Measurements from ENCODE around the gene OR6Q1.
"Not testable (repeated sequence)": the region's sequence is repeated elsewhere in the genome, so short reads cannot be mapped to it uniquely, and the experiment has no call there.

The OR6Q1 gene

GRCh38 chr11:58030653-58031052 lies at the start of gene OR6Q1:
Gene OR6Q1 (plus strand): TSS chr11:58030953. CDS start chr11:58030953, 0 bp downstream.
- DNase-seq: no peak

- no peak for DNase-seq
Measured at GRCh38 chr11:57981536-57981935, 49.2 kb upstream of the OR6Q1 start.

- DNase-seq: no peak
Measured at GRCh38 chr11:57982776-57983175, 48.0 kb upstream of the OR6Q1 start.

- no peak for DNase-seq
Measured at GRCh38 chr11:57983191-57983590, 47.6 kb upstream of the OR6Q1 start.

GRCh38 chr11:57999523-57999922 lies 31.2 kb upstream of the OR6Q1 start:
- not testable (repeated sequence) for DNase-seq

- DNase-seq: not testable (repeated sequence)
Measured at GRCh38 chr11:58000021-58000420, 30.7 kb upstream of the OR6Q1 start.

GRCh38 chr11:58000699-58001098 lies 30.1 kb upstream of the OR6Q1 start:
- DNase-seq: no peak

- no peak for DNase-seq
Measured at GRCh38 chr11:58003036-58003435, 27.7 kb upstream of the OR6Q1 start.

GRCh38 chr11:58003591-58003990 lies 27.2 kb upstream of the OR6Q1 start:
- DNase-seq: no peak

- no peak for DNase-seq
Measured at GRCh38 chr11:58004664-58005063, 26.1 kb upstream of the OR6Q1 start.

- DNase-seq: no peak
Measured at GRCh38 chr11:58006940-58007339, 23.8 kb upstream of the OR6Q1 start.

- no peak for DNase-seq
Measured at GRCh38 chr11:58011771-58012170, 19.0 kb upstream of the OR6Q1 start.

- DNase-seq: no peak
Measured at GRCh38 chr11:58023435-58023931, 7.3 kb upstream of the OR6Q1 start, which contains the start of gene OR9Q1. Gene OR9Q1 (plus strand): TSS chr11:58023881. CDS start chr11:58179445, 155,564 bp downstream.

GRCh38 chr11:58024601-58025091 lies 6.1 kb upstream of the OR6Q1 start:
- DNase-seq: no peak

- no peak for DNase-seq
Measured at GRCh38 chr11:58027341-58027740, 3.4 kb upstream of the OR6Q1 start.

GRCh38 chr11:58028687-58029411 lies 1.9 kb upstream of the OR6Q1 start:
- no peak for DNase-seq

- no peak for DNase-seq
Measured at GRCh38 chr11:58034471-58034870, 3.7 kb downstream of the OR6Q1 start.

- DNase-seq: no peak
Measured at GRCh38 chr11:58039589-58039988, 8.8 kb downstream of the OR6Q1 start.

- no peak for DNase-seq
Measured at GRCh38 chr11:58043379-58043778, 12.6 kb downstream of the OR6Q1 start.

- no peak for DNase-seq
Measured at GRCh38 chr11:58046231-58046630, 15.5 kb downstream of the OR6Q1 start.

GRCh38 chr11:58047818-58048217 lies 17.1 kb downstream of the OR6Q1 start:
- DNase-seq: no peak

GRCh38 chr11:58055806-58056401 lies 25.2 kb downstream of the OR6Q1 start:
- DNase-seq: no peak

GRCh38 chr11:58057481-58057880 lies 26.7 kb downstream of the OR6Q1 start:
- DNase-seq: no peak
